HG03442 (cell line): Measurements from ENCODE around the gene MRGPRX2.

ENCODE experiments used
- ATAC-seq: cut with Tn5 transposase; IDR thresholded peaks from one replicate; pipeline ENCODE4 v1.9.1; 2021; ENCODE audit warnings: mild to moderate bottlenecking, moderate library complexity; ENCODE audit not compliant: unreplicated experiment

MRGPRX2 gene

GRCh38 chr11:19076744-19077589 is 16.4 kb upstream of the MRGPRX2 start:
- ATAC-seq, result peak; percentile 79

- ATAC-seq, result no peak
Observed at GRCh38 chr11:19075636-19076035, 15.1 kb upstream of the MRGPRX2 start.

- no peak for ATAC-seq
Observed at GRCh38 chr11:19073454-19074415, 13.2 kb upstream of the MRGPRX2 start.

GRCh38 chr11:19072464-19072863 is 11.9 kb upstream of the MRGPRX2 start:
- ATAC-seq, result no peak

GRCh38 chr11:19071255-19071654 is 10.7 kb upstream of the MRGPRX2 start:
- peak; percentile 98 for ATAC-seq

- no peak for ATAC-seq
Observed at GRCh38 chr11:19059833-19060232, 684 bp downstream of the MRGPRX2 start.

- no peak for ATAC-seq
Observed at GRCh38 chr11:19055905-19056304, 4.6 kb downstream of the MRGPRX2 start.

- no peak for ATAC-seq
Observed at GRCh38 chr11:19055016-19055415, 5.5 kb downstream of the MRGPRX2 start.

- no peak for ATAC-seq
Observed at GRCh38 chr11:19053909-19054308, 6.6 kb downstream of the MRGPRX2 start.

- no peak for ATAC-seq
Observed at GRCh38 chr11:19050281-19050680, 10.2 kb downstream of the MRGPRX2 start.

GRCh38 chr11:19049351-19049750 is 11.2 kb downstream of the MRGPRX2 start:
- no peak for ATAC-seq

GRCh38 chr11:19040051-19040450 is 20.5 kb downstream of the MRGPRX2 start:
- ATAC-seq, result no peak

- no peak for ATAC-seq
Observed at GRCh38 chr11:19039409-19039808, 21.1 kb downstream of the MRGPRX2 start.

- no peak for ATAC-seq
Observed at GRCh38 chr11:19032990-19033389, 27.5 kb downstream of the MRGPRX2 start.

GRCh38 chr11:19027829-19028595 is 32.5 kb downstream of the MRGPRX2 start:
- no peak for ATAC-seq

GRCh38 chr11:19026862-19027261 is 33.7 kb downstream of the MRGPRX2 start:
- ATAC-seq, result no peak

GRCh38 chr11:19025481-19026406 is 34.8 kb downstream of the MRGPRX2 start:
- no peak for ATAC-seq

GRCh38 chr11:19020831-19021230 is 39.7 kb downstream of the MRGPRX2 start:
- ATAC-seq, result no peak

GRCh38 chr11:19018901-19019300 is 41.6 kb downstream of the MRGPRX2 start:
- no peak for ATAC-seq
